Measurements from ENCODE around the gene EGFL7.

EGFL7 gene

DNA sequence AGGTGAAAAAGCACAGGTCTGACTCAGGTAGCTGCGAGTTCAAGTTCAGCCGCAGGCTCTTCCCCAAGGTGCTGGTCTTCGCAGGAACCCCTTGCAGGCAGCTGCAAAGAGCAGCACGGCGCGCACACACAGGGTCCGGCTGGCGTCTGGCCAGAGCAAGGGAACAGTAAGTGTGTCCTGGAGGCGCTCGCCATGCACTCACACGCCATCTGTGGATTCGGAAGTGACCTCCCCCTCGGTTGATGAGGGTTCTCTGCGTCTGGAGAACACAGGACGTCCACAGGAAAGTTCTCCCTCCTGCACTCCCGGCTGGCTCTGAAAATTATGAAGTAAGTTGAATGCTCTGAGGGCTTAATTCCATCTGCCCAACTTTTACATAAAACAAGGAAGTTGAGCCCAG is 14.0 kb upstream of the EGFL7 start:
- H3K27me3 ChIP-seq (ENCODE audit: control insufficient read depth in 3 of 3, insufficient read depth in 3 of 3, low read depth in 1 of 3, low read length in 3 of 3), result no peaks in the 10 kb centered on the region
- H2AK5ac ChIP-seq (ENCODE audit: low read depth, low read length), result no peak overlapping the region
- no peak overlapping the region for H2BK120ac ChIP-seq (ENCODE audit: low read depth, low read length)
- no peak overlapping the region for H2BK5ac ChIP-seq (ENCODE audit: low read length)
- H4K8ac ChIP-seq (ENCODE audit: low read depth, low read length), result no peak overlapping the region
- no peak overlapping the region for H2BK12ac ChIP-seq (ENCODE audit: low read length)
- WGBS, 2 donors (ENCODE audit: extremely low coverage in 2 of 2, insufficient read length in 2 of 2, insufficient replicate concordance in 1 of 2), result no CpG with 5 or more reads among the region's 16 CpGs
- no peak for DNase-seq (ENCODE audit: low spot score)
- H3K4me3 ChIP-seq (ENCODE audit: low read length in 2 of 2), result no peak overlapping the region
- no peak overlapping the region for H3K27ac ChIP-seq (replicated peaks; ENCODE audit: low read length)
- H3K9me3 ChIP-seq (replicated peaks in 1 of 2; ENCODE audit: control insufficient read depth in 2 of 2, insufficient read depth in 1 of 2, low read depth in 1 of 2, low read length in 2 of 2), result peaks cover 0 to 2% of the 10 kb centered on the region in 2 donors
- no peak overlapping the region for H2BK15ac ChIP-seq (ENCODE audit: low read length)
- H3K4me2 ChIP-seq (ENCODE audit: insufficient read depth, low read length, poor library complexity, severe bottlenecking), result no peak overlapping the region
- no peak overlapping the region for H3K4ac ChIP-seq (ENCODE audit: low read length)
- no peak overlapping the region for H3K23ac ChIP-seq (ENCODE audit: low read depth, low read length, poor library complexity)
- H3K79me1 ChIP-seq (ENCODE audit: low read depth, low read length), result peaks cover 2% of the 10 kb centered on the region
- H3K4me1 ChIP-seq (ENCODE audit: control insufficient read depth in 2 of 2, insufficient read depth in 1 of 2, low read depth in 1 of 2, low read length in 2 of 2), result peaks cover 17 to 32% of the 10 kb centered on the region in 2 donors
- no peak overlapping the region for H3K9ac ChIP-seq (ENCODE audit: low read depth, low read length, poor library complexity)
- H3K14ac ChIP-seq (ENCODE audit: low read length), result no peak overlapping the region
- H4K91ac ChIP-seq (ENCODE audit: low read depth, low read length, poor library complexity), result no peak overlapping the region
- H2AFZ ChIP-seq (ENCODE audit: low read length), result peak overlapping the region; percentile 5
- peak overlapping the region; percentile 5 for H3K18ac ChIP-seq (ENCODE audit: low read length)
- H3K36me3 ChIP-seq (replicated peaks in 1 of 2; ENCODE audit: control insufficient read depth in 2 of 2, insufficient read depth in 2 of 2, low read length in 2 of 2), result no peaks in the 10 kb centered on the region

GRCh38 chr9:136650021-136650420 is 12.7 kb upstream of the EGFL7 start:
- peaks cover 0 to 2% of the 10 kb centered on the region in 2 donors for H3K9me3 ChIP-seq (replicated peaks in 1 of 2; ENCODE audit: control insufficient read depth in 2 of 2, insufficient read depth in 1 of 2, low read depth in 1 of 2, low read length in 2 of 2)
- H3K18ac ChIP-seq (ENCODE audit: low read length), result no peak overlapping the region
- H3K4ac ChIP-seq (ENCODE audit: low read length), result no peak overlapping the region
- WGBS, 2 donors (ENCODE audit: extremely low coverage in 2 of 2, insufficient read length in 2 of 2, insufficient replicate concordance in 1 of 2), result no CpG with 5 or more reads among the region's 8 CpGs
- no peak overlapping the region for H2BK15ac ChIP-seq (ENCODE audit: low read length)
- H4K8ac ChIP-seq (ENCODE audit: low read depth, low read length), result no peak overlapping the region
- no peak overlapping the region for H2BK5ac ChIP-seq (ENCODE audit: low read length)
- H3K9ac ChIP-seq (ENCODE audit: low read depth, low read length, poor library complexity), result no peak overlapping the region
- no peak overlapping the region for H2AFZ ChIP-seq (ENCODE audit: low read length)
- no peak overlapping the region for H2BK120ac ChIP-seq (ENCODE audit: low read depth, low read length)
- peaks cover 2% of the 10 kb centered on the region for H3K79me1 ChIP-seq (ENCODE audit: low read depth, low read length)
- H3K36me3 ChIP-seq (replicated peaks in 1 of 2; ENCODE audit: control insufficient read depth in 2 of 2, insufficient read depth in 2 of 2, low read length in 2 of 2), result no peaks in the 10 kb centered on the region
- no peak overlapping the region for H3K23ac ChIP-seq (ENCODE audit: low read depth, low read length, poor library complexity)
- H4K91ac ChIP-seq (ENCODE audit: low read depth, low read length, poor library complexity), result no peak overlapping the region
- H3K4me1 ChIP-seq (ENCODE audit: control insufficient read depth in 2 of 2, insufficient read depth in 1 of 2, low read depth in 1 of 2, low read length in 2 of 2), result peaks cover 9 to 23% of the 10 kb centered on the region in 2 donors
- H2BK12ac ChIP-seq (ENCODE audit: low read length), result no peak overlapping the region
- no peak overlapping the region for H2AK5ac ChIP-seq (ENCODE audit: low read depth, low read length)
- no peak overlapping the region for H3K4me2 ChIP-seq (ENCODE audit: insufficient read depth, low read length, poor library complexity, severe bottlenecking)
- no peak overlapping the region for H3K4me3 ChIP-seq (ENCODE audit: low read length in 2 of 2)
- no peaks in the 10 kb centered on the region for H3K27me3 ChIP-seq (ENCODE audit: control insufficient read depth in 3 of 3, insufficient read depth in 3 of 3, low read depth in 1 of 3, low read length in 3 of 3)
- H3K14ac ChIP-seq (ENCODE audit: low read length), result no peak overlapping the region
- H3K27ac ChIP-seq (replicated peaks; ENCODE audit: low read length), result no peak overlapping the region
- no peak for DNase-seq (ENCODE audit: low spot score)

DNA sequence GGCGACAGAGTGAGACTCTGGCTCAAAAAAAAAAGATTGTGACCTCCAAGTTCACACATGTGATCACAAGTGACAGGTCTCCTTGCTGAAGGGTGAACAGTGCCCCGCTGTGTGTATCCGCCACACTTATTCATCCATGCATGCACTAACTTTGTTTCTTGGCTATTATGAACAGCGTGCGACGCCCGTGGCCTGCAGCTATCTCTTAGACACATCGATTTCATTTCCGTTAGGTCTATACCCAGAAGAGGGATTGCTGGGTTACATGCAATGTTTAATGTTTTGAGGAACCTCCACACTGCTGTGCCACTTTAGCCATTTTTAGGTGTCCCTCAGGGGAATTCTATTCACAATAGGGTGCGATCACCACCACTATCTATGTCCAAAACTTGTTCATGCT is 12.1 kb upstream of the EGFL7 start:
- H3K18ac ChIP-seq (ENCODE audit: low read length), result no peak overlapping the region
- no peak overlapping the region for H2BK120ac ChIP-seq (ENCODE audit: low read depth, low read length)
- no peak overlapping the region for H3K27ac ChIP-seq (replicated peaks; ENCODE audit: low read length)
- H2BK5ac ChIP-seq (ENCODE audit: low read length), result no peak overlapping the region
- H4K8ac ChIP-seq (ENCODE audit: low read depth, low read length), result no peak overlapping the region
- peaks cover 5 to 23% of the 10 kb centered on the region in 2 donors for H3K4me1 ChIP-seq (ENCODE audit: control insufficient read depth in 2 of 2, insufficient read depth in 1 of 2, low read depth in 1 of 2, low read length in 2 of 2)
- H3K9ac ChIP-seq (ENCODE audit: low read depth, low read length, poor library complexity), result no peak overlapping the region
- peaks cover 2% of the 10 kb centered on the region for H3K79me1 ChIP-seq (ENCODE audit: low read depth, low read length)
- no peak overlapping the region for H2AK5ac ChIP-seq (ENCODE audit: low read depth, low read length)
- no peaks in the 10 kb centered on the region for H3K36me3 ChIP-seq (replicated peaks in 1 of 2; ENCODE audit: control insufficient read depth in 2 of 2, insufficient read depth in 2 of 2, low read length in 2 of 2)
- no peak overlapping the region for H4K91ac ChIP-seq (ENCODE audit: low read depth, low read length, poor library complexity)
- peaks cover 0 to 2% of the 10 kb centered on the region in 2 donors for H3K9me3 ChIP-seq (replicated peaks in 1 of 2; ENCODE audit: control insufficient read depth in 2 of 2, insufficient read depth in 1 of 2, low read depth in 1 of 2, low read length in 2 of 2)
- H3K27me3 ChIP-seq (ENCODE audit: control insufficient read depth in 3 of 3, insufficient read depth in 3 of 3, low read depth in 1 of 3, low read length in 3 of 3), result no peaks in the 10 kb centered on the region
- WGBS, 2 donors (ENCODE audit: extremely low coverage in 2 of 2, insufficient read length in 2 of 2, insufficient replicate concordance in 1 of 2), result no CpG with 5 or more reads among the region's 10 CpGs
- H2BK15ac ChIP-seq (ENCODE audit: low read length), result no peak overlapping the region
- H3K4me2 ChIP-seq (ENCODE audit: insufficient read depth, low read length, poor library complexity, severe bottlenecking), result no peak overlapping the region
- H2AFZ ChIP-seq (ENCODE audit: low read length), result no peak overlapping the region
- no peak for DNase-seq (ENCODE audit: low spot score)
- H2BK12ac ChIP-seq (ENCODE audit: low read length), result no peak overlapping the region
- H3K14ac ChIP-seq (ENCODE audit: low read length), result no peak overlapping the region
- H3K4me3 ChIP-seq (ENCODE audit: low read length in 2 of 2), result no peak overlapping the region
- no peak overlapping the region for H3K23ac ChIP-seq (ENCODE audit: low read depth, low read length, poor library complexity)
- no peak overlapping the region for H3K4ac ChIP-seq (ENCODE audit: low read length)

GRCh38 chr9:136651860-136652259 is 10.9 kb upstream of the EGFL7 start:
- H3K14ac ChIP-seq (ENCODE audit: low read length), result no peak overlapping the region
- H3K27ac ChIP-seq (replicated peaks; ENCODE audit: low read length), result no peak overlapping the region
- H3K9ac ChIP-seq (ENCODE audit: low read depth, low read length, poor library complexity), result no peak overlapping the region

More at GRCh38 chr9:136651860-136652259, 10.9 kb upstream of the EGFL7 start:
- Histone ChIP-seq H2BK120ac (ENCODE audit: low read depth, low read length) (no peak overlapping the region), H4K8ac (ENCODE audit: low read depth, low read length) (no peak overlapping the region), H3K18ac (ENCODE audit: low read length) (no peak overlapping the region), H3K4me1 (ENCODE audit: control insufficient read depth in 2 of 2, insufficient read depth in 1 of 2, low read depth in 1 of 2, low read length in 2 of 2) (peaks cover 0 to 17% of the 10 kb centered on the region in 2 donors), H3K23ac (ENCODE audit: low read depth, low read length, poor library complexity) (no peak overlapping the region), H4K91ac (ENCODE audit: low read depth, low read length, poor library complexity) (no peak overlapping the region), H2BK5ac (ENCODE audit: low read length) (no peak overlapping the region), H3K4me2 (ENCODE audit: insufficient read depth, low read length, poor library complexity, severe bottlenecking) (no peak overlapping the region), H3K4me3 (ENCODE audit: low read length in 2 of 2) (no peak overlapping the region), H3K9me3 (replicated peaks in 1 of 2; ENCODE audit: control insufficient read depth in 2 of 2, insufficient read depth in 1 of 2, low read depth in 1 of 2, low read length in 2 of 2) (peaks cover 0 to 2% of the 10 kb centered on the region in 2 donors), H2BK15ac (ENCODE audit: low read length) (no peak overlapping the region), H3K36me3 (replicated peaks in 1 of 2; ENCODE audit: control insufficient read depth in 2 of 2, insufficient read depth in 2 of 2, low read length in 2 of 2) (no peaks in the 10 kb centered on the region), H2BK12ac (ENCODE audit: low read length) (no peak overlapping the region), H3K27me3 (ENCODE audit: control insufficient read depth in 3 of 3, insufficient read depth in 3 of 3, low read depth in 1 of 3, low read length in 3 of 3) (no peaks in the 10 kb centered on the region), H3K4ac (ENCODE audit: low read length) (no peak overlapping the region), H3K79me1 (ENCODE audit: low read depth, low read length) (peaks cover 2% of the 10 kb centered on the region), H2AFZ (ENCODE audit: low read length) (no peak overlapping the region), H2AK5ac (ENCODE audit: low read depth, low read length) (no peak overlapping the region)
- DNase-seq (ENCODE audit: low spot score), result no peak
- no CpG with 5 or more reads among the region's 11 CpGs for WGBS, 2 donors (ENCODE audit: extremely low coverage in 2 of 2, insufficient read length in 2 of 2, insufficient replicate concordance in 1 of 2)

Measured in neuronal stem cell (in vitro differentiated cells).